Stimulated activated CD4-positive, alpha-beta T cell treated with anti-CD3 and anti-CD28 coated beads, TNF-alpha, amount 100 ng/mL, for 1 hour (primary cell): ENCODE results near the gene ZNF616.

Experiments used
- DNase-seq, 3 donors: peaks; one replicate each; pipeline ENCODE4 v3.0.0-alpha.2; 2020; ENCODE audit warnings: low read depth in 3 of 3, low spot score in 1 of 3

The ZNF616 gene

DNA sequence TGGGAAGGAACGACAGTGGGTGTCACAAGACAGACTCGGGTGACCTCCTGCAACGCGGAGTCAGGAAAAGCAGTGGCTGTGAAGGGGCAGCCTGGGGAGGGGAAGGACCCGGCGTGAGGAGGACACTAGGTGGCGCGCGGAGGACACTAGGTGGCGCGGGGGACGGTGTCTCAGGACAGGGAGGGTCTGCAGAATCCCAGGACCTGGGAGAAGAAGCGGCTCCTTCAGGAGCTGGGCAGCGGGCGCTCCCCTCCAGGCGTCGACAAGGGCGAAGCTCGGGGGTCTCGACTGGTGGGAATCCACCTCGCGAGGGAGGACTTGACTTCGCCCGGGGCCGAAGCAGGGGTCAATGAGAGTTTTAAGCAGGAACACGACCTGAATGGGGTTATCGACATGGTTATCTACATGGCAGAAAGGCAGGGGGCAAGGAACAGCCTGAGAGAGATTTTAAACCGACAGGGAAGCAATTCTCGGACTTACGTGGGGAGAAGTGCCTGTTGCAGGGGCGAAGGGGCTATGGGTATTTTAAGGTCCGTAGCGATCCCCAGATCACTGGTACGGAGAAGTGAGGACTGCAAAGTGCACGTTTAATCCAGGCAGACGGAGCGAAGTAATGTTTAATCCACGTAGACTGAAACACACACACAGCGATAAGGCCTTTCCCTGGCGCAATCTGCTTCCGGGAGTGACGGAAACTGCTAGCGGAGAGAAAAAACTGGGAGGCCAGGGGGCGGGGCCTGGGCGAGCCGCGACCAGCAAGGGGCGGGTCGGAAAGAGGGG, at the start of gene ZNF616:
ZNF616 (minus strand) TSS at position 687 of the 780 bp plus-strand sequence. CDS start 9,426 bp downstream, outside the sequence.
- DNase-seq = peak; percentile 42 to 66 (median 51)

DNA sequence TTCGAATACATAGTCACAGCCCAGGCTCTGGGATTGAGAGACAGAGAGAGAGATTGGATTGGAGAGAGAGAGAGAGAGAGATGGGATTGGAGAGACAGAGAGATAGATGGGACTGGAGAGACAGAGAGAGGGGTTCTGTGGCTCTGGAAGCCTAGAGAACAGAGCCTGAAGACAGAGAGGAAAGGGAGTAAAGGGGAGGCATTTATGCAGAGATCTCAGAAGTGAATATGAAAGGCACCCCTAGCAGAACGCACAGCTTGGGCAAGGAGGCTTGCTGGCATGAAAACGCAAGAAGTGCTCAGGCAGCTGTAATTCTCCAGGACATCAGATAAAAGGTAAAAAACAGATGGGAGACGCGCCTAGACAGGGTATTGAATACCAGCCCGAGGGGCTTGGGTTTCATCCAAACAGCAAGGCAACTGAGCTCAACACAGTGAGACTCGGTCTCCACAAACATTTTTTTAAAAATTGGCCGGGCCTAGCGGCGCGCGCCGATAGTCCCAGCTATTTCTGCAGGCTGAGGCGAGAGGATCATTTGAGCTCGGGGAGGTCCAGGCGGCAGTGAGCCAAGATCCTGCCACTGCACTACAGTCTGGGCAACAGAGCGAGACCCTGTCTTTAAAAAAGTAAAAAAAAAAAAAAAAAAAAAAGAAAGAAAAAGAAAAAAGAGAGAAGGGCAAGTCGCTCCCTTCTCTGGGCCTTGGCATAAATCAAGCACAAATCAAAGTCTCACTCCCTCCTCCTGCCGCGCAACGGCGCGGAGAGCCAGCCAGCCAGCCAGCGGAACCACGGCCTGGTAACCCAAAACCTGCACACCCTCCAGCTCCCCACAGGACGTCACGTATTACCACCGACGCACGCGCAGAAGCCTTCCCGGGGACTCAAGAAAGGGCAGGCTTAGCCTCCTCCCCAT, 49.3 kb upstream of the ZNF616 start:
- DNase-seq = peak in 1 of 3 donors; percentile 88

- no peak for DNase-seq
These were observed 47.7 kb upstream of the ZNF616 start for GRCh38 chr19:52187407-52187806.

DNA sequence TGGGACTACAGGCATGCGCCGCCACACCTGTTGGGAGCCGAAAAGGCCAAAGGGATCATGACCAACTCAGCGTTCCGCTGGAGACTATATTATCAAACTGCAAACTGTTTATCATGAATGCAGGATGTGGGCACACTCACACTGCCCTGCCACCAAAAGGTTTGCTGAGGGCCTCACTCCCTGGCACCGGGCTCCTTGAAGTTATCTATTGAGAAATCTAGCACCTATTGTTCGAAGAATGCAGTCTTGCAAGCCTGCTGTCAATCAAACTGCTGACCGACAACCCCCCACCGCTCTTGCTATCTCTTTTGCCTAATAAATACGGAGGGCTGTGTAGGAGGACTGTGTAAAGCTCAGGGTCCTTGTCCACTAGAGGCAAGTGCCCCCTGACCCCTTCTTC, 36.8 kb upstream of the ZNF616 start:
- DNase-seq = no peak

DNA sequence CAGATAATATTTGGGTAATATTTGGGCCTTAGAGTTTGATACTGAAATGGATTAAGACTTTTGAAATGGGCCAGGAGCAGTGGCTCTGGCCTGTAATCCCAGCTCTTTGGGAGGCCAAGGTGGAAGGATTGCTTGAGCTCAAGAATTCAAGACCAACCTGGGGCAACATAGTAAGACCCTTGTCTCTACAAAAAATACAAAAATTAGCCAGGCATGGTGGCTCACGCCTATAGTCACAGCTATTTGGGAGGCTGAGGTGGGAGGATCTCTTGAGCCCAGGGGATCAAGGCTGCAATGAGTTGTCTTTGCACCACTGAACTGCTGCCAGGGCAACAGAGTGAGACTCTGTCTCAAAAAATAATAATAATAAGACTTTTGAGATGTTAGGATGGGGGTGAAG, 32.6 kb upstream of the ZNF616 start:
- no peak for DNase-seq

DNA sequence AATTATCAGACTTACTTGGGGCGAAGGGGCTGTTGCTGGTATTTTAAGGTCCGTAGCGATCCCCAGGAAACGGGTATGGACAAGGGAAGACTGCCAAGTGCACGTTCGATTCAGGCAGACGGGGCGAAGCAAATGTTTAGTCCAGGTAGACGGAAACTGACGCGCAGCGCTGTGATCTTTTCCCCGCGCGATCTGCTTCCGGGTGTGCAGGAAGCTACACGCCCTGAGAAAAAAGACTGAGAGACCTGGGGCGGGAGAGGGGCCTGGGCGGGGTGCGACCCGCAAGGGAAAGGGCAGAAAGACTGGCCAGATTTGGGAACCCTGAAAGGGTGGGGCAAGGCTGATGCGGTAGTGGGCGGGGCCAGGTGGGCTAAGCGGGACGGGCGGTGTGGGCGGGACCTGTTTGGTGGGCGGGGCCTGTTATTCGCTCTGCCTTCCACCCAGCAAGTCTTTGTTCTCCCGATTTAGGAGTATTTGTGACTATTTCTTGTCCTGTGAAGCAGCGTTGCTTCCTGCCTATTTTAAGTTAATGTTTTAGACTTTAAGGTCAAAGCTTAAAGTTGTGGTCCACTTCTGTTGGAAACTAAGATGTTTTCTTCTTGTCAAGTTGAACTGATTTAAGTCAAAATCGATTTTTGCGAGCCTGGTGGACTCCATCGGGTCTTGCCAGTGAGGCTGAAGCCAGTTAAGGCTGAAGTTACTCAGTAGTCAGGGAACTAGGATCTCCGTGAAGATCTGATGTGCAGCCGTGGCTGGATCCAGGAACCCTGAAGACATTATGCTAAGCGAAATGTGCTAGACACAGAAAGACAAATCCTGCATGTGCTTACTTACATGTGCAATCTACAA, 31.8 kb upstream of the ZNF616 start, which contains the start of gene ZNF836:
ZNF836 (minus strand) TSS at position 301 of the 849 bp plus-strand sequence. CDS start 3,549 bp downstream, outside the sequence.
- peak; percentile 77 to 82 (median 80) for DNase-seq

GRCh38 chr19:52170863-52171320, 31.2 kb upstream of the ZNF616 start:
- DNase-seq = no peak

- DNase-seq = no peak
These were observed 30.6 kb upstream of the ZNF616 start for GRCh38 chr19:52170304-52170703.

DNA sequence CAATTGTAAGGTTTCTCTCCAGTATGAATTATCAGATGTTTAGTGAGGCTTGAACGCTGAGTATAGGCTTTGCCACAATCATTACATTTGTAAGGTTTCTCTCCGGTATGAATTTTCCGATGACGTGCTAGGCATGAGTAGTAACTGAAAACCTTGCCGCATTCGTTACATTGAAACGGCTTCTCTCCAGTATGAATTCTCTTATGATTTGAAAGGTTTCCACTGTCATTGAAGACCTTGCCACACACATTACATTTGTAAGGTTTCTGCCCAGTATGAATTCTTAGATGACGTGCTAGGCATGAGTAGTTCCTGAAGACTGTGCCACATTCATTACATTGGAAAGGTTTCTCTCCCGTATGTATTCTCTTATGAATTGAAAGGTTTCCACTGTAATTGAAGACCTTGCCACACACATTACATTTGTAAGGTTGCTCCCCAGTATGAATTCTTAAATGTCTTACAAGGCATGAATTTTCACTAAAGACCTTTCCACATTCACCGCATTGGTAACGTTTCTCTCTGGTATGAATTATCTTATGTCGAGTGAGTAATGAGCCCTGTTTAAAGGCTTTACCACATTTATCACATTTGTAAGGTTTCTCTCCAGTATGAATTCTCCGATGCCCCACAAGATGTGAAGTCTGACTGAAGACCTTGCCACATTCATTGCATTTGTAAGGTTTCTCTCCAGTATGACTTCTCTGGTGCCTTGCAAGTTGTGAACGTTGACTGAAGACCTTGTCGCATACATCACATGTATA, 16.0 kb upstream of the ZNF616 start:
- DNase-seq = no peak

GRCh38 chr19:52148256-52148655, 8.5 kb upstream of the ZNF616 start:
- DNase-seq = no peak

DNA sequence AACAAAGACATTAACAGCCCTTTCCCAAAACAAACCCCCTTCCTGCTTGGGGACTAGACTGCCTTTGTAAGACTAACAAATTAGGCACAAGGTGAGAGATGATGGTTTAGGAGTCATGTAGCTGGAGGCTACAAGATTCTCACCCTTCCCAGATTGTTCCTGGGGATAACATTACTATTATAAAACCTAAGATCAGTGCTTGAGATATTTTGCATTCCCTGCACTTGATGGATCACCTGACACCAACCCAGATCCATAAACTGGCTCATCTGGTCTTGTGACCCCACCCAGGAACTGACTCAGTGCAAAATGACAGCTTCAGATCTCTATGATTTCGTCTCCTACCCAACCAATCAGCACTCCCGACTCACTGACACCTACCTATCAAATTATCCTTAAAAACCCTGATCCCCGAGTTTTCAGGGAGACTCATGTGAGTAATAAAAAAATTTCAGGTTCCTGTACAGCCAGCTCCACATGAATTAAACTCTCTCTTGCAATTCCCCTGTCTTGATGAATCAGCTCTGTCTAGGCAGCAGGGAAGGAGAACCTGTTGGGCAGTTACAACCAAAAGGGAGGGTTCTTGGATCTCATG, 2.4 kb upstream of the ZNF616 start:
- DNase-seq = no peak

DNA sequence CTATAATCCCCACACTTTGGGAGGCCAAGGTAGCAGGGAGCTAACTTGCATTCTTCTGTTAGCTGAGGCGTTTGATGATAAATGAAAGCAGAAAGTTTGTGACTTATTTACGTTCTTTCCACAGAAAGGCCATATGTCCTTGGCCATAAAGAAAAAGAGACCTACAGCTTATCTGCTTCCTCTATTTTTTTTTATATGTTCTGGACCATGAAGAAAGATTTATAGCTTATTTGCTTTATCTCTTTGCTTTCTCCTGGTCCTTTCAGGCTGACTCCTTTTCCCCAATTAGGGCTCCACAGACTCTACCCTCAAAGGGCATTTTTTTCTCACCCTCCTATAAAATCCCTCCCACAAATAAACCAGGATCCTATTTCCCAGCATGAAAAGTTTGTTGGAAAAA, 1.5 kb upstream of the ZNF616 start:
- no peak for DNase-seq

DNA sequence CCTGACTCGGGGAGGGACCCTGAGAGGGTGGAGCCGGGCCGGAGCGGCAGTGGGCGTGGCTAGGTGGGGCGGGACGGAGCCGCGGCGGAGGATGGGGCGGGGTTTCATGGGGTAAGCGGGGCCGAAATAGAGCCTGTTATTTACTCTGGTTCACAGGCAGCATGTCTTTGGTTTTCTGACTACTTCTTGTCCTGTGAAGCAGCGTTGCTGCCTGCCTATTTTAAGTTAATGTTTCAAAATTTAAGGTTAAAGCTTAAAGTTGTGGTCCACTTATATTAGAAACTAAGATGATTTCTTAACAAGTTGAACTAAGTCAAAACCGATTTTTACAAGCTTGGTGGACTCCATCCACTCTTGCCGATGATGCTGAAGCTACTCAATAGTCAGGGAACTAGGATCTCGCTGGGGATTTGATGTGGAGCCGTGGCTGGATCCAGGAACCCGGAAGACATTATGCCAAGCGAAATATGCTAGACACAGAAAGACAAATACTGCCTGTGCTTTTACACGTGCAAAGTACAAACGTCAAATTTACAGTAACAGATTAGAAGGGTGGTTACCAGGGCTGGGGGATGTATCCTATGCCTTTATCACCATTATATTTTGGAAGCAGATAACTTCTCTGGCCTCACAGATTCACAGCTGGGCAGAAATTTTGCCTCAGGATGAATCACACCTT, 433 bp upstream of the ZNF616 start:
- DNase-seq = peak; percentile 94 to 98 (median 95)

DNA sequence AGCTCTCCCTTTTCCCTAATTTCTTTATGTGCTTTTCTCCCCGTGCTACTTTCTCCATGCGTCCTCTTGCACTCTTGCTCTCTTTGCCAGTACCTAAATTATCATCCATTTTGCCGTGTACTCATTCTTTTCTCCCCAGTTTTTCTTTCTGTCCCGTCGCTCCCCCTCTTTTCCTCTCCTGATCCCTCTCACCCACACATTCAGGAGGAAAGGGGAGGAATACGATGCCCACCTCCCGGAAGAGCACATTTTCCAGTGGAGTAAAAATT, 821 bp downstream of the ZNF616 start:
- no peak for DNase-seq

- DNase-seq = peak in 1 of 3 donors; percentile 5
These were observed 1.3 kb downstream of the ZNF616 start for GRCh38 chr19:52138278-52138982.

GRCh38 chr19:52120286-52120685, 19.5 kb downstream of the ZNF616 start:
- DNase-seq = no peak

DNA sequence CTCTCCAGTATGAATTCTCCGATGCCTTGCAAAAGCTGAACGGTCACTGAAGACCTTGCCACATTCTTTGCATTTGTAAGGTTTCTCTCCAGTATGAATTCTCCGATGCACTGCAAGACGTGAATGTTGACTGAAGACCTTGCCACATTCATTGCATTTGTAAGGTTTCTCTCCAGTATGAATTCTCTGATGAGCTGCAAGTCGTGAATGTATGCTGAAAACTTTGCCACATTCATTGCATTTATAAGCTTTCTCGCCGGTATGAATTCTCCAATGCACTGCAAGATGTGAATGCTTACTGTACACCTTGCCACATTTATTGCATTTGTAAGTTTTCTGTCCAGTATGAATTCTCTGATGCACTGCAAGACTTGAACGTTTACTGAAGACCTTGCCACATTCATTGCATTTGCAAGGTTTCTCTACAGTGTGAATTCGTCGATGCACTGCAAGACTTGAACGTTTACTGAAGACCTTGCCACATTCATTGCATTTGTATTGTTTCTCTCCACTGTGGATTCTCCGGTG, 24.1 kb downstream of the ZNF616 start:
- no peak for DNase-seq

DNA sequence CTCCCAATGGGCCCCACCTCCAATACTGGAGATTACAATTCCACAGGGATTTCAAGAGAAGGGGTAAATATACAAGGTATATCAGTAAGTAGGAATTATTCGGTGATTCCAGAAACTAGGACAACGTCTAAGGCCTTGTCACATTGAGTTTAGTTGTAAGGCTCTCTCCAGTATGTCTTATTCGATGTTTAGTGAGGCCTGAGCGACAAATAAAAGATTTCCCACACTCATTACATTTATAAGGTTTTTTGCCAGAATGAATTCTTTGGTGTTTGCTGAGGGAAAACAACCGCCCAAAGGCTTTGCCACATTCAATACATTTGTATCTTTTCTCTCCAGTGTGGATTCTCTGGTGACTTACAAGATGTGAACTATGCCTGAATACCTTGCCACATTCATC, 25.0 kb downstream of the ZNF616 start:
- no peak for DNase-seq

DNA sequence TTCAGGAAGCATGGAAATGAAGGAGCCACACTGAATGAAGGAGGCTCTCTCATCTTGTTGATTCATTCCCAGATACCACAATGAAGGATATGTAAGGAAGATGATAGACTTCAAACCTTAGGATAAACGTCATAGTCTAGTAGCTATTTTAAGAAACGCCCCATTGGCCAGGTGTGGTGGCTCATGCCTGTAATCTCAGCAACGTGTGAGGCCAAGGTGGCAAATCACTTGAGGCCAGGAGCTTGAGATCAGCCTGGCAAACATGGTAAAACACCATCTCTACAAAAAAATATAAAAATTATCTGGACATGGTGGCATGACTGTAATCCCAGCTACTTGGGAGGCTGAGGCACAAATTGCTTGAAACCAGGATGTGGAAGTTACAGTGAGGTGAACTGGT, 27.1 kb downstream of the ZNF616 start:
- no peak for DNase-seq
